ENCODE results near the gene DLGAP1.

Gene DLGAP1

GRCh38 chr18:3727274-3727673 is 727.8 kb downstream of the DLGAP1 start:
- DNase-seq (ENCODE audit: low read depth in 2 of 2), result no peak

GRCh38 chr18:3726238-3726951 is 728.7 kb downstream of the DLGAP1 start:
- no peak overlapping the region for H3K4me3 ChIP-seq (replicated peaks in 1 of 2; ENCODE audit: low read depth in 2 of 2, low read length in 2 of 2)
- no peak for DNase-seq (ENCODE audit: low read depth in 2 of 2)
- TF ChIP-seq CTCF (IDR thresholded peaks at IDR 0.05; ENCODE audit: low read depth, low read length), result no peak

More at GRCh38 chr18:3727274-3727673, 727.8 kb downstream of the DLGAP1 start:
- no peak overlapping the region for H3K4me3 ChIP-seq (replicated peaks in 1 of 2; ENCODE audit: low read depth in 2 of 2, low read length in 2 of 2)
- TF ChIP-seq CTCF (IDR thresholded peaks at IDR 0.05; ENCODE audit: low read depth, low read length), result no peak

GRCh38 chr18:3725115-3725514 is 730.0 kb downstream of the DLGAP1 start:
- no peak for DNase-seq (ENCODE audit: low read depth in 2 of 2)
- TF ChIP-seq CTCF (IDR thresholded peaks at IDR 0.05; ENCODE audit: low read depth, low read length), result no peak
- H3K4me3 ChIP-seq (replicated peaks in 1 of 2; ENCODE audit: low read depth in 2 of 2, low read length in 2 of 2), result no peak overlapping the region

- TF ChIP-seq CTCF (IDR thresholded peaks at IDR 0.05; ENCODE audit: low read depth, low read length), result no peak
- H3K4me3 ChIP-seq (replicated peaks in 1 of 2; ENCODE audit: low read depth in 2 of 2, low read length in 2 of 2), result no peak overlapping the region
- DNase-seq (ENCODE audit: low read depth in 2 of 2), result no peak
Observed at GRCh38 chr18:3723554-3723953, 731.6 kb downstream of the DLGAP1 start.

GRCh38 chr18:3722649-3723433 is 732.3 kb downstream of the DLGAP1 start:
- H3K4me3 ChIP-seq (replicated peaks in 1 of 2; ENCODE audit: low read depth in 2 of 2, low read length in 2 of 2), result no peak overlapping the region
- no peak for TF ChIP-seq CTCF (IDR thresholded peaks at IDR 0.05; ENCODE audit: low read depth, low read length)
- DNase-seq (ENCODE audit: low read depth in 2 of 2), result no peak

GRCh38 chr18:3721771-3722648 is 733.1 kb downstream of the DLGAP1 start:
- DNase-seq (ENCODE audit: low read depth in 2 of 2), result no peak
- H3K4me3 ChIP-seq (replicated peaks in 1 of 2; ENCODE audit: low read depth in 2 of 2, low read length in 2 of 2), result no peak overlapping the region
- no peak for TF ChIP-seq CTCF (IDR thresholded peaks at IDR 0.05; ENCODE audit: low read depth, low read length)
